OCI-LY1 (cell line): ENCODE results near the gene CIB2.

Source experiments
- H2AFZ ChIP-seq: fragments of 200-600 bp; sonication (generic), shearing (Covaris generic); 2 replicates; pipeline ENCODE4 v1.6.0; 2014; ENCODE audit warnings: antibody characterized with exemption, mild to moderate bottlenecking, low read length
- H3F3A ChIP-seq: fragments of 200-600 bp; sonication (generic), shearing (Covaris generic); 2 replicates; pipeline ENCODE4 v1.6.0; 2014; ENCODE audit warnings: mild to moderate bottlenecking, antibody characterized with exemption, low read length, moderate library complexity; ENCODE audit not compliant: insufficient read depth
- H3K27ac ChIP-seq: fragments of 200-600 bp; sonication (generic); 2 replicates; pipeline ENCODE4 v1.5.1; 2014; ENCODE audit warnings: low read length, mixed run types, mild to moderate bottlenecking, low read depth; ENCODE audit not compliant: poor library complexity, severe bottlenecking
- H3K27me3 ChIP-seq: fragments of 200-600 bp; sonication (generic); 2 replicates; pipeline ENCODE4 v1.6.0; 2014; ENCODE audit warnings: antibody characterized with exemption, mild to moderate bottlenecking, low read length, moderate library complexity; ENCODE audit not compliant: insufficient read depth
- H3K36me3 ChIP-seq: fragments of 200-600 bp; sonication (generic); 2 replicates; pipeline ENCODE4 v1.6.1; 2014; ENCODE audit warnings: mild to moderate bottlenecking, antibody characterized with exemption, low read length, moderate library complexity, mixed read lengths; ENCODE audit not compliant: insufficient read depth
- H3K4me1 ChIP-seq: fragments of 200-600 bp; sonication (generic); 2 replicates; pipeline ENCODE4 v1.5.1; 2014; ENCODE audit warnings: mild to moderate bottlenecking, low read length, moderate library complexity; ENCODE audit not compliant: insufficient read depth, severe bottlenecking
- H3K4me2 ChIP-seq: fragments of 200-600 bp; sonication (generic), shearing (Covaris generic); 2 replicates; pipeline ENCODE4 v1.6.1; 2014; ENCODE audit warnings: low read length
- H3K4me3 ChIP-seq: fragments of 200-600 bp; sonication (generic); 2 replicates; pipeline ENCODE4 v1.5.1; 2014; ENCODE audit warnings: low read length, low read depth, mild to moderate bottlenecking, mixed read lengths; ENCODE audit not compliant: poor library complexity, severe bottlenecking
- H3K79me2 ChIP-seq: fragments of 200-600 bp; shearing (Covaris generic); 2 replicates; pipeline ENCODE4 v1.6.1; 2016; ENCODE audit warnings: mixed run types, low read length, mixed read lengths; ENCODE audit not compliant: insufficient read depth
- H3K9ac ChIP-seq: fragments of 200-600 bp; sonication (generic), shearing (Covaris generic); 2 replicates; pipeline ENCODE4 v1.6.1; 2014; ENCODE audit warnings: mild to moderate bottlenecking, low read length, mixed read lengths
- H3K9me2 ChIP-seq: fragments of 200-600 bp; sonication (generic), shearing (Covaris generic); 2 replicates; pipeline ENCODE4 v1.6.1; 2014; ENCODE audit warnings: low read depth, mild to moderate bottlenecking, low read length, mixed read lengths
- H3K9me3 ChIP-seq: fragments of 200-600 bp; shearing (Covaris generic); 2 replicates; pipeline ENCODE4 v1.6.1; 2014; ENCODE audit warnings: low read length, mixed read lengths
- H4K20me1 ChIP-seq: fragments of 200-600 bp; sonication (generic), shearing (Covaris generic); 2 replicates; pipeline ENCODE4 v1.6.0; 2016; ENCODE audit warnings: mild to moderate bottlenecking, low read length; ENCODE audit not compliant: insufficient read depth
- EZH2 ChIP-seq: fragments of 200-600 bp; sonication (generic), shearing (Covaris generic); IDR thresholded peaks from 2 replicates; pipeline ENCODE4 v1.8.0; 2017; ENCODE audit warnings: borderline replicate concordance, mixed run types, mild to moderate bottlenecking, antibody characterized with exemption, low read length, moderate library complexity, mixed read lengths
- TF ChIP-seq, protein P1 (sequence below): fragments of 200-600 bp; sonication (generic), shearing (Covaris generic); IDR thresholded peaks from 2 replicates; pipeline ENCODE4 v1.5.1; 2017; ENCODE audit warnings: mild to moderate bottlenecking, antibody characterized with exemption, low read length, moderate library complexity, mixed read lengths

The CIB2 gene

DNA sequence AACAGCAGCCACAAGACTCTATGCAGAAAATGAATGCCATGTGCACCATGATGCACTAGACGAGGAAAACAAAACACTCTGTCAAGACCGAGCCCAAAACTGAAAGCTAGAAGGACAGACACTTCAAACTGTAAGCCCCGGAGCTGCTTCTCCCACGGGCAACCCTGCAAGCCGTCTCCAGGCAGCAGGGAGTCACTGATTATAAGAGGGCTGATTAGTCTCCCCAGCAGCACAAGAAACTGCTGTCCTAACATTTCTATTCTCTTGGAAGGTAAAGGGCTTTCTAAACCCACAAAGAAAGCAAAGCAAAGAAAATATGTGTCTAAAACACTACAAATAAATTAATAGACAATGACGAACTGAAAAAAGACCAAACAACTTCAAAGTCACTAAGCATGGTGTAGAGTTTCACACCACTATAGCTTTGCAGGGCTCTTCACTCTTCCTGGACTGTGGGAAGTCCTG is 69.2 kb downstream of the CIB2 start:
- TF ChIP-seq, protein P1, sequence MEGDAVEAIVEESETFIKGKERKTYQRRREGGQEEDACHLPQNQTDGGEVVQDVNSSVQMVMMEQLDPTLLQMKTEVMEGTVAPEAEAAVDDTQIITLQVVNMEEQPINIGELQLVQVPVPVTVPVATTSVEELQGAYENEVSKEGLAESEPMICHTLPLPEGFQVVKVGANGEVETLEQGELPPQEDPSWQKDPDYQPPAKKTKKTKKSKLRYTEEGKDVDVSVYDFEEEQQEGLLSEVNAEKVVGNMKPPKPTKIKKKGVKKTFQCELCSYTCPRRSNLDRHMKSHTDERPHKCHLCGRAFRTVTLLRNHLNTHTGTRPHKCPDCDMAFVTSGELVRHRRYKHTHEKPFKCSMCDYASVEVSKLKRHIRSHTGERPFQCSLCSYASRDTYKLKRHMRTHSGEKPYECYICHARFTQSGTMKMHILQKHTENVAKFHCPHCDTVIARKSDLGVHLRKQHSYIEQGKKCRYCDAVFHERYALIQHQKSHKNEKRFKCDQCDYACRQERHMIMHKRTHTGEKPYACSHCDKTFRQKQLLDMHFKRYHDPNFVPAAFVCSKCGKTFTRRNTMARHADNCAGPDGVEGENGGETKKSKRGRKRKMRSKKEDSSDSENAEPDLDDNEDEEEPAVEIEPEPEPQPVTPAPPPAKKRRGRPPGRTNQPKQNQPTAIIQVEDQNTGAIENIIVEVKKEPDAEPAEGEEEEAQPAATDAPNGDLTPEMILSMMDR: no peak
- no peak for TF ChIP-seq EZH2
- peak overlapping the region; percentile 49; the same call in 1 of the 2 replicates for H3K9ac ChIP-seq

DNA sequence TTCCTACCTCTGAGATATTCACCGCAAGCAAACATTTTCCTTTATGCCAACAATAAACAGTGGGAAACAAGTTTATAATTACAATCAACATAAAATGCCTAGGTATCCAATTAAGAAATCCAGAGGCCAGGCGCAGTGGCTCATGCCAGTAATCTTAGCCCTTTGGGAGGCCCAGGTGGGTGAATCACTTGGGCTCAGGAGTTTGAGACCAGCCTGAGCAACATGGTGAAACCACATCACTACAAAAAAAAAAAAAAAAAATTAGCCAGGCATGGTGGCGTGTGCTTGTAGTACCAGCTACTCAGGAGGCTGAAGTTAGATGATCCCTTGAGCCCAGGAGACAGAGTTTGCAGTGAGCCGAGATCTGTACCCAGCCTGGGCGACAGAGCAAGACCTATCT is 71.0 kb downstream of the CIB2 start:
- peaks cover 90% of the 10 kb centered on the region for H3K4me1 ChIP-seq
- no peaks in the 10 kb centered on the region for H3K27me3 ChIP-seq
- H3K36me3 ChIP-seq: no peaks in the 10 kb centered on the region
- H3K27ac ChIP-seq: peak overlapping the region; percentile 94
- H3K79me2 ChIP-seq: peaks cover 54% of the 10 kb centered on the region
- TF ChIP-seq EZH2: no peak
- TF ChIP-seq, protein P1: no peak
- H3K9me2 ChIP-seq: no peaks in the 10 kb centered on the region
- H3K4me2 ChIP-seq: peak overlapping the region; percentile 61; the same call in 1 of the 2 replicates
- no peak overlapping the region for H3K9ac ChIP-seq
- no peaks in the 10 kb centered on the region for H4K20me1 ChIP-seq
- H3F3A ChIP-seq: no peaks in the 10 kb centered on the region
- H3K9me3 ChIP-seq: no peaks in the 10 kb centered on the region
- no peak overlapping the region for H3K4me3 ChIP-seq
- H2AFZ ChIP-seq: no peak overlapping the region

More for the DNA sequence above, 69.2 kb downstream of the CIB2 start:
- no peaks in the 10 kb centered on the region for H3K9me3 ChIP-seq
- H2AFZ ChIP-seq: no peak overlapping the region
- H3K4me3 ChIP-seq: peak overlapping the region; percentile 29
- H3K79me2 ChIP-seq: peaks cover 66% of the 10 kb centered on the region
- no peaks in the 10 kb centered on the region for H3K27me3 ChIP-seq
- no peaks in the 10 kb centered on the region for H3K9me2 ChIP-seq
- peaks cover 90% of the 10 kb centered on the region for H3K4me1 ChIP-seq
- no peaks in the 10 kb centered on the region for H3F3A ChIP-seq
- no peaks in the 10 kb centered on the region for H4K20me1 ChIP-seq
- no peaks in the 10 kb centered on the region for H3K36me3 ChIP-seq
- H3K27ac ChIP-seq: peak overlapping the region; percentile 80
- peak overlapping the region; percentile 70 for H3K4me2 ChIP-seq

DNA sequence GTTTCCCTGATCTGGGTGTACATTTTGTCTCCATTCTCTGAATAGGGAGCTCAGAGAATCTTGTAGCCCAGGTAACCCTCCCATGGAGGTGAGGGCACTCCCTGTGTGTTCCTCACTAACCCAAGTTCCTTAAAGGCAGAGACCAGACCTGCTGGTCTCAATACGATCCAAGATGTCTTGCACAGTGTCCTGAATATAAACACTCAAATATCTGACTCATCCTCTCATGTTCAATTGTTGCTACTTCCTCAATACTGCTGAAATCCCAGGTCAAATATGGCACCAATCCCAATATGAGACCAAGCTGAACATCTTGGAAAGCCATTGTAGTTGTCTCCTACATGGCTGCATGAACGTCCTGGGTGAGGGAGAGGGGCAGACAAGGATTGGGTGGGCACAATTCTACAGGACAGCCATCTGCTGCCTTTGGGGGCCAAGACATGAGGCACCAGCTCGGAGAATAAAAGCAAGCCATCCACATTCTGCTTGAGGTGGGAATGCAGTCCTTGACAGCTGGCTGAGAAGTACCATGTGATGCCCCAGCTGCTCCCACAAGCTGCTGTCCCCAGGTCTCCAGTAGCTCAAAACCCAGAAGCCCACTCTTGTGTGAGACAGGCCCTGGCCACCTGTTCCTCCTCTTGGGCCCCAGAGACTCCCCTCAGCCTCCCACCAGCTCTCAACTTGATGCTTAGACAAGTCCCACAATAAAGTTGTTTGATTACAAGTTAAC is 72.0 kb downstream of the CIB2 start:
- Histone ChIP-seq H3K4me2 (peak overlapping the region; percentile 61; the same call in 1 of the 2 replicates), H3K4me1 (peaks cover 84% of the 10 kb centered on the region), H3K27me3 (no peaks in the 10 kb centered on the region), H3K79me2 (peaks cover 49% of the 10 kb centered on the region), H2AFZ (no peak overlapping the region), H3K9me2 (no peaks in the 10 kb centered on the region), H3K9me3 (no peaks in the 10 kb centered on the region), H3K27ac (peak overlapping the region; percentile 94), H3K4me3 (peak overlapping the region; percentile 28), H3K36me3 (no peaks in the 10 kb centered on the region), H3K9ac (peak overlapping the region; percentile 35; the same call in 1 of the 2 replicates), H4K20me1 (no peaks in the 10 kb centered on the region), H3F3A (no peaks in the 10 kb centered on the region)
- no peak for TF ChIP-seq EZH2
- TF ChIP-seq, protein P1: no peak
